ENCODE results near the gene KLK14.

GRCh38 chr19:51123802-51124201 is 41.1 kb upstream of the KLK14 start:
- TF ChIP-seq, protein P1, sequence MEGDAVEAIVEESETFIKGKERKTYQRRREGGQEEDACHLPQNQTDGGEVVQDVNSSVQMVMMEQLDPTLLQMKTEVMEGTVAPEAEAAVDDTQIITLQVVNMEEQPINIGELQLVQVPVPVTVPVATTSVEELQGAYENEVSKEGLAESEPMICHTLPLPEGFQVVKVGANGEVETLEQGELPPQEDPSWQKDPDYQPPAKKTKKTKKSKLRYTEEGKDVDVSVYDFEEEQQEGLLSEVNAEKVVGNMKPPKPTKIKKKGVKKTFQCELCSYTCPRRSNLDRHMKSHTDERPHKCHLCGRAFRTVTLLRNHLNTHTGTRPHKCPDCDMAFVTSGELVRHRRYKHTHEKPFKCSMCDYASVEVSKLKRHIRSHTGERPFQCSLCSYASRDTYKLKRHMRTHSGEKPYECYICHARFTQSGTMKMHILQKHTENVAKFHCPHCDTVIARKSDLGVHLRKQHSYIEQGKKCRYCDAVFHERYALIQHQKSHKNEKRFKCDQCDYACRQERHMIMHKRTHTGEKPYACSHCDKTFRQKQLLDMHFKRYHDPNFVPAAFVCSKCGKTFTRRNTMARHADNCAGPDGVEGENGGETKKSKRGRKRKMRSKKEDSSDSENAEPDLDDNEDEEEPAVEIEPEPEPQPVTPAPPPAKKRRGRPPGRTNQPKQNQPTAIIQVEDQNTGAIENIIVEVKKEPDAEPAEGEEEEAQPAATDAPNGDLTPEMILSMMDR (IDR thresholded peaks at IDR 0.05) = no peak
- no peak for TF ChIP-seq POLR2A (IDR thresholded peaks at IDR 0.05)
